ENCODE data around the gene GATA5.

The GATA5 gene

DNA sequence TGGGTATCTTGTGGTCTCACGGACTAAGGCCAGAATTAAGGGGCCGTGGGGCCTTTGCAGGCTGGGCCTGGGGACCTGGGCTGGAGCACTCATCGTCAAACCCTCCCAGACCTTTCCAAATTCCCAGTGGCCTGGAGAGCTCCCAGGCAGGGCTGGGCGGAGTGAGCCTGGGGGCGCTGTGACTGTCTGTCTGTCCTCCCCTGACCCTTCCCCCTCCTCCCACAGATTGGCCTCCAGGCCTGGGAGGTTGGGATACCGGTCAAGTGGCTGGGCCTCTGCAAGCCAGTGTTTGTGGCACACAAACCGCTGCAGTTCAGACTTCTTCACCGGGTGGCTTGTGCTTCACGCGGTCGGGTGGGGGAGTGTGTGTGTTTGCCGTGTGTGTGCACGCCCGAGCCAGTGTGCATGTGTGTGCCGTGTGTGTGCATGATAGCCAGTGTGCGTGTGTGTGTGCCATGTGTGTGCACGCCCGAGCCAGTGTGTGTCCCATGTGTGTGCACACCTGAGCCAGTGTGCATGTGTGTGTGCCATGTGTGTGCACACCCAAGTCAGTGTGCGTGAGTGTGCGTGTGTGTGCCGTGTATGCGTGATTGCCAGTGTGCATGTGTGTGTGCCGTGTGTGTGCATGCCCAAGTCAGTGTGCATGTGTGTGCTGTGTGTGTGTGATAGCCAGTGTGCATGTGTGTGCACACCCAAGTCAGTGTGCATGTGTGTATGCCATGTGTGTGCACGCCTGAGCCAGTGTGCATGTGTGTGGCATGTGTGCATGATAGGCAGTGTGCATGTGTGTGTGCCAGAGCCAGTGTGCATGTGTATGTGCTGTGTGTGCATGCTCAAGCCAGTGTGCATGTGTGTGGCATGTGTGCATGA, 54.7 kb downstream of the GATA5 start:
- Histone ChIP-seq H3K4me3 (no peak overlapping the region), H3K27ac (no peak overlapping the region)
- TF ChIP-seq, protein P1, sequence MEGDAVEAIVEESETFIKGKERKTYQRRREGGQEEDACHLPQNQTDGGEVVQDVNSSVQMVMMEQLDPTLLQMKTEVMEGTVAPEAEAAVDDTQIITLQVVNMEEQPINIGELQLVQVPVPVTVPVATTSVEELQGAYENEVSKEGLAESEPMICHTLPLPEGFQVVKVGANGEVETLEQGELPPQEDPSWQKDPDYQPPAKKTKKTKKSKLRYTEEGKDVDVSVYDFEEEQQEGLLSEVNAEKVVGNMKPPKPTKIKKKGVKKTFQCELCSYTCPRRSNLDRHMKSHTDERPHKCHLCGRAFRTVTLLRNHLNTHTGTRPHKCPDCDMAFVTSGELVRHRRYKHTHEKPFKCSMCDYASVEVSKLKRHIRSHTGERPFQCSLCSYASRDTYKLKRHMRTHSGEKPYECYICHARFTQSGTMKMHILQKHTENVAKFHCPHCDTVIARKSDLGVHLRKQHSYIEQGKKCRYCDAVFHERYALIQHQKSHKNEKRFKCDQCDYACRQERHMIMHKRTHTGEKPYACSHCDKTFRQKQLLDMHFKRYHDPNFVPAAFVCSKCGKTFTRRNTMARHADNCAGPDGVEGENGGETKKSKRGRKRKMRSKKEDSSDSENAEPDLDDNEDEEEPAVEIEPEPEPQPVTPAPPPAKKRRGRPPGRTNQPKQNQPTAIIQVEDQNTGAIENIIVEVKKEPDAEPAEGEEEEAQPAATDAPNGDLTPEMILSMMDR (IDR thresholded peaks at IDR 0.05): no peak
- DNase-seq (ENCODE audit: low spot score): no peak

DNA sequence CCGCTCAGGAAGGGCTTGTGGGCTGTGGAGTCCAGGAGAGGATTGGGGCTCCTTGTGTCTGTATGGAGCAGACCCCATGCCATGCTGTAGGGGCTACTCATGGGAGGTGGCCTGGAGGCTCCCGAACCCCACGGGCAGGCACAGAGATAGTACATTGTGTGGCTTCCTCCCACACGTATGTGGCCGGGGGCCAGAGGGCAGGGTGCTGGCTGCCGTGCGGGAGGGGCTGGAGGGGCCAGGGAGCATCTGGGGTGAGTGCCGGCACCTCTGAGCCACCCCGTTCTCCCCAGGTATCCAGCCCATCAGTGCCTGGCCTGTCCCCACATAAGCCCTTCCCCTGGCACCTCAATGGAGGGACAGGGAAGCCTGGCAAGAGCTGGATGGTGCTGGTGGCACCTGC, 56.0 kb downstream of the GATA5 start:
- DNase-seq (ENCODE audit: low spot score): no peak
- Histone ChIP-seq H3K27ac (no peak overlapping the region), H3K4me3 (no peak overlapping the region)
- TF ChIP-seq, protein P1 (IDR thresholded peaks at IDR 0.05): no peak

DNA sequence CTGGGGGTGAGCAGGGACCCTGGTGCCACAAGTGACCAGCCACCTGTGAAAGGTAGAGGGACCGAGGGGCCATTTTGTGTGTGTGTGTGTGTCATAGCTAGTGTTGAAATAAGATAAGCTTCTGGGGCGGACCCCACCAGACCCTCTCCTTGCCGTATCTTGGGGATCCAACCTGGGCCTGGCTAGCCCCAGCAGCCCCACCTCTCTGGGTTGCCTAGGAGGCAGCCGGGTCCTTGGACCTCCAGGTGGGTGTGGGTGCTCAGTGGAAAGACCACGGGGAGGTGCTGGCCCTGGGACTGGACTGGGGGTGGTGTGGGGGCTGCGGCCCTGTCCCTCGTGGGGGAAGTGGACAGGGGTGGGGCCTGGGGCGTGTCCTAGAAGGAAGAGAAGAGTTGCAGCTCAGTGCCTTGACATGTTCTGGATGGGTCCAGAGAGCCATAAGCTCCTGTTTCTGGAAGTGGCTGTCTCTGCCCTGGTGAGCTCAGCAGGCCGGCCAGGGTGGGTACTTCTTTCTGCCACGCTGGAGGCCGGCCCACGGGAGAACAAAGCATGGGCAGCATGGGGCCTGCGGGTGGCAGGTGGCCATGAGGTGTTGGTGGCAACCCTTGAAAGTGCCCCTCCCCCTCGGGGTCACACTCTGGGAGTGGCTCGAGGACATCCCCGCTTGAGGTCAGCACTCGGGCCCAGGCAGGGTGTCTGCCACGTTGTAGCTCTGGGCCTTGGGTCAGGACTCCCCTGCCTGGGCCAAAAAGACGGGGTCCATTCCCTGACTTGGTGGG, 56.9 kb downstream of the GATA5 start:
- Histone ChIP-seq H3K4me3 (no peak overlapping the region), H3K27ac (no peak overlapping the region)
- DNase-seq (ENCODE audit: low spot score): no peak
- TF ChIP-seq, protein P1 (IDR thresholded peaks at IDR 0.05): no peak

DNA sequence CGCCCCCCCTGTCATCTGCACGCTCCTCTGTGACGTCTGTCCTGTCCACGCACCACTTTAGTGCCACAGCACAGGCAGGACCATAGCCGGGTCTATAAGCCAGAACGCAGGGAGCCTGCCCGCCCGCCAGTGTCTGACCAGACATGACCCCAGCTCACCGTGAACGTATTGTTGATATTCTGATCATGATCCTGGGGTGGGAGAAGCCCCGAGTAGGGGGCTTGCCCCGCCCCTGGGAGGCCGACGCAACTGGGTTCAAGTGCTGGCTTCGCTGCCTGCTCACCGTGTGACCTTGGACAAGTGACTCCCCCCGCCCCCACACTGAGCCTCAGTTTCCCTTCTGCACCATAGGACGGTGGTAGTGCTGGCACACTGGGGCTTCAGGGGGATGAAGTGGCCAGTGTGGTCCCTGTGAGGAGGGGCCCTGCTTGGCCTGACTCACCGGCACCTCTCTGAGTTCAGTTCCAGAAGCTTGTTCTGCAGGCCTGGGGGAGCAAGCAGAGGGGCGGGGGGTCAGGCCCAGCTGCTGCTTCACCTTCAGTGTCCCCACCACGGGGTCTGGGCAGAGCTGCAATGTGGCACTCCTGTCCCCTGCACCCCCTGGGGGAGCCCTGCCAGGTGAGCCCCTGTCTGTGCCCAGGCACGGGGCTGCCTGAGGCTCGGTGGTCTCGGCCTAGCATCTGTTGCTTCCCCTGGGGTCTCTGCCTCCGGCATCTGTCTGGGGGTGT, 57.6 kb downstream of the GATA5 start:
- DNase-seq (ENCODE audit: low spot score): no peak

DNA sequence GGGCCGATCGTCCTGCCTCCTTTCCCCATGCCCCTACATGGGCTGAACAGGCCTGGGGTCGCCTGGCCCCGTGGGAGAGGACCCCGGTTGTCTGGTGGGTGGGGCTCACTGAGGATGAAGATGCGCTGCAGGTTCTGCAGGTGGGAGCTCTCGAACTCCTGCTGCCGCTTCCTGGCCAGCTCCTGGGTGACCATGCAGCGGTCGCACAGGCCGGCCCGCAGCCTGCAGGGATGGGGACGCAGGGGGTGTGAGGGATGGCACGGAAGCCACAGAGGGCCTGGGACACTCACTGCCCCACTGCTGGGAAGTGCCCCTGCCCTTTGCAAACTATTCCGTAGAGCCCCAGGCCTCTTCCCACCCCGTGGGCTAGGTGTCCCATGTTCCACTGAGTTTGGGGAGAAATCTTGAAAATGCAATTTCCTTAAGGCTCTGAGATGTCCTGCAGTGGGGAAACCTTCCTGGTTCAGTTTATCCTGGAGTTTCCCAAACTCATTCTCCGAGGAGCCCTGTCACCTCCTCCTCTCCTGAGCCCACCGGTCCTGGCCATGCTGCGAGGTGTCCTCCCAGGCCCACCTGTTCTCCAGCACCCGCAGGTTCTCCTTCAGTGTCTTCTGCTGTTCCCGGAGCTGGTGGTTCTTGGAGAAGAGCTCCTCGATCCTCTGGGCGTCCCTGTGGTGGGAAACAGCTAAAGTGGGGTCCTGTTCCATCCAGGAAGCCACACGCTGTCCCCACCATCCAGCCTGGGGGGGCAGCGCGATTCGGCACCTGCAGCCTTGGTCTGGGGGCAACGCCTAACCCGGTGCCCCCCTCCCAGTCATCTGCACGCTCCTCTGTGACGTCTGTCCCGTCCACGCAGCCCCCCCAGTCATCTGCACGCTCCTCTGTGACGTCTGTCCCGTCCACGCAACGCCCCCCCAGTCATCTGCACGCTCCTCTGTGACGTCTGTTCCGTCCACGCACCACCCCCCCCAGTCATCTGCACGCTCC, 58.9 kb downstream of the GATA5 start:
- H3K4me3 ChIP-seq: no peak overlapping the region
- no peak for DNase-seq (ENCODE audit: low spot score)
- no peak overlapping the region for H3K27ac ChIP-seq
- TF ChIP-seq, protein P1 (IDR thresholded peaks at IDR 0.05): no peak

More for the DNA sequence above, 57.6 kb downstream of the GATA5 start:
- Histone ChIP-seq H3K27ac (no peak overlapping the region), H3K4me3 (no peak overlapping the region)
- TF ChIP-seq, protein P1 (IDR thresholded peaks at IDR 0.05): no peak
